K562 (cell line): ENCODE measurements around the gene FRRS1. TPM values are rescaled to one million over a fixed set of nuclear protein-coding genes. Genes with fewer than 3 reads are reported as not detected.

Source experiments
- ATAC-seq: fragments of 200-7000 bp; cut with Tn5 transposase; 3 replicates; pipeline ENCODE4 v1.9.1; 2020; ENCODE audit warnings: moderate library complexity
- BruUV-seq: library from RNA; stranded (reverse); fragments of 400-500 nt; replicated peaks from 2 replicates; lab custom pipeline; 2021; lab: Mats Ljungman, UMichigan
- CTCF ChIA-PET: fragments of 300-600 bp; formaldehyde crosslinking; extraction: SDS; loops from one replicate; lab custom pipeline; 2021; ENCODE audit warnings: low intra/inter-chr PET ratio; lab: Yijun Ruan, JAX
- POLR2A ChIA-PET: fragments of 300-600, 350-650 bp; sonication (Branson Sonifier 250); formaldehyde crosslinking; extraction: SDS; loops from one replicate; lab custom pipeline; 2021; ENCODE audit warnings: antibody characterized with exemption, inconsistent platforms; lab: Yijun Ruan, JAX
- DNase-seq, 4 experiments: peaks; one replicate each; pipeline versions ENCODE4 v3.0.0 to v3.0.0-alpha.2; 2011 to 2018; ENCODE audit warnings: low spot score in 3 of 4, mixed read lengths in 3 of 4; ENCODE audit errors: extremely low read depth in 1 of 4
- FAIRE-seq: peaks from 2 replicates; lab custom pipeline; 2011; peaks lifted over from hg19 to GRCh38; lab: Jason Lieb, UNC
- H2AFZ ChIP-seq: 2 replicates; pipeline ENCODE4 v1.6.0; 2011; ENCODE audit warnings: low read depth, low read length, control low read depth, inconsistent platforms
- H3K27ac ChIP-seq: fragments of 200-600 bp; 3 replicates; pipeline ENCODE4 v1.8.0; 2011; ENCODE audit warnings: low read depth, mild to moderate bottlenecking, control low read depth, inconsistent platforms, low read length, moderate library complexity, mixed read lengths; ENCODE audit errors: extremely low read depth
- H3K27me3 ChIP-seq, 2 experiments: fragments of 300-600 bp in 1 of 2; 2 replicates in 1 of 2; 3 replicates in 1 of 2; pipeline versions ENCODE4 v1.6.0 to v1.8.0; 2011; ENCODE audit warnings: inconsistent platforms in 2 of 2, low read length in 2 of 2, mild to moderate bottlenecking in 1 of 2, mixed read lengths in 1 of 2, moderate library complexity in 1 of 2; ENCODE audit not compliant: control insufficient read depth in 2 of 2, insufficient read depth in 2 of 2
- H3K36me3 ChIP-seq: fragments of 300-600 bp; 3 replicates; pipeline ENCODE4 v1.8.0; 2011; ENCODE audit warnings: mild to moderate bottlenecking, low read length, inconsistent platforms; ENCODE audit not compliant: control insufficient read depth, insufficient read depth
- H3K4me1 ChIP-seq, 2 experiments: fragments of 200-600 bp in 1 of 2; replicated peaks in 1 of 2; 2 replicates in 1 of 2; 3 replicates in 1 of 2; pipeline versions ENCODE4 v1.5.1 to v1.8.0; 2011; ENCODE audit warnings: inconsistent platforms in 2 of 2, low read length in 2 of 2, mild to moderate bottlenecking in 1 of 2, mixed read lengths in 1 of 2, moderate library complexity in 1 of 2; ENCODE audit not compliant: control insufficient read depth in 2 of 2, insufficient read depth in 2 of 2
- H3K4me2 ChIP-seq: 2 replicates; pipeline ENCODE4 v1.6.1; 2011; ENCODE audit warnings: low read length, control low read depth, inconsistent platforms, mixed read lengths; ENCODE audit not compliant: insufficient read depth
- H3K4me3 ChIP-seq: fragments of 200-600 bp; sonication (generic), shearing (Covaris generic); 2 replicates; pipeline ENCODE4 v1.5.1; 2016; ENCODE audit warnings: control low read depth, inconsistent platforms
- H3K79me2 ChIP-seq: fragments of 200-600 bp; 3 replicates; pipeline ENCODE4 v1.8.0; 2011; ENCODE audit warnings: low read length, inconsistent platforms; ENCODE audit not compliant: control insufficient read depth, insufficient read depth
- H3K9ac ChIP-seq, 2 experiments: 2 replicates each; pipeline versions ENCODE4 v1.6.0 to v1.6.1; 2011; ENCODE audit warnings: low read depth in 2 of 2, low read length in 2 of 2, control low read depth in 1 of 2, inconsistent platforms in 1 of 2, mild to moderate bottlenecking in 1 of 2, mixed read lengths in 1 of 2; ENCODE audit not compliant: insufficient read depth in 1 of 2
- H3K9me1 ChIP-seq: one replicate; pipeline ENCODE4 v1.6.0; 2011; ENCODE audit warnings: inconsistent platforms, mild to moderate bottlenecking, low read length, moderate library complexity; ENCODE audit not compliant: control insufficient read depth, insufficient read depth
- H3K9me3 ChIP-seq: replicated peaks from 2 replicates; pipeline ENCODE4 v1.5.1; 2011; ENCODE audit warnings: low read depth, low read length, inconsistent platforms; ENCODE audit not compliant: control insufficient read depth, insufficient read depth
- H4K20me1 ChIP-seq: replicated peaks from 2 replicates; pipeline ENCODE4 v1.6.1; 2011; ENCODE audit warnings: low read length, inconsistent platforms, mixed read lengths; ENCODE audit not compliant: control insufficient read depth, insufficient read depth
- BDP1 ChIP-seq: IDR thresholded peaks from 3 replicates; pipeline ENCODE4 v1.6.1; 2011; ENCODE audit not compliant: insufficient read length, insufficient read depth
- CBX2 ChIP-seq: fragments of 200-600 bp; sonication (generic); IDR thresholded peaks from one replicate; pipeline ENCODE4 v1.6.1; 2012; ENCODE audit warnings: mild to moderate bottlenecking, low read length, inconsistent platforms; ENCODE audit not compliant: insufficient read depth, poor library complexity, severe bottlenecking
- CLOCK ChIP-seq: fragments of 250-450 bp; sonication (Bioruptor Pico); IDR thresholded peaks from 2 replicates; pipeline ENCODE4 v1.4.0; 2020; ENCODE audit warnings: mild to moderate bottlenecking, moderate library complexity, borderline replicate concordance
- EP400 ChIP-seq: fragments of 450-650 bp; IDR thresholded peaks from 2 replicates; pipeline ENCODE4 v1.6.1; 2017; ENCODE audit warnings: antibody characterized with exemption, mild to moderate bottlenecking, moderate library complexity
- FOS ChIP-seq: IDR thresholded peaks from 3 replicates; pipeline ENCODE4 v1.6.1; 2011; ENCODE audit not compliant: insufficient read length; ENCODE audit errors: extremely low read depth
- HDAC3 ChIP-seq: fragments of 450-650 bp; IDR thresholded peaks from 2 replicates; pipeline ENCODE4 v1.6.1; 2018; ENCODE audit warnings: borderline replicate concordance, mild to moderate bottlenecking, moderate library complexity; ENCODE audit not compliant: partially characterized antibody
- HNRNPH1 ChIP-seq: fragments of 200-400 bp; formaldehyde crosslinking; optimal IDR thresholded peaks from 2 replicates; pipeline ENCODE3; 2017; ENCODE audit warnings: low read depth, mild to moderate bottlenecking, low read length, moderate library complexity
- NFE2 ChIP-seq: IDR thresholded peaks from 2 replicates; pipeline ENCODE4 v1.6.1; 2014; ENCODE audit warnings: antibody characterized with exemption, low read depth
- PTBP1 ChIP-seq: fragments of 200-400 bp; formaldehyde crosslinking; IDR thresholded peaks from 2 replicates; pipeline ENCODE4 v1.6.1; 2017; ENCODE audit warnings: low read depth, low read length
- PYGO2 ChIP-seq: fragments of 450-650 bp; IDR thresholded peaks from 2 replicates; pipeline ENCODE4 v1.6.1; 2016; ENCODE audit warnings: mild to moderate bottlenecking, missing genetic modification characterization, moderate library complexity, missing compliant biosample characterization
- RAD21 ChIP-seq, 2 experiments: fragments of 250-450 bp in 1 of 2; fragments of 450-650 bp in 1 of 2; sonication (Bioruptor Pico) in 1 of 2; formaldehyde crosslinking in 1 of 2; IDR thresholded peaks in 1 of 2; conservative IDR thresholded peaks in 1 of 2; 2 replicates each; pipeline versions ENCODE4 v1.4.0 to v1.8.0; 2020 to 2022; ENCODE audit warnings: mild to moderate bottlenecking in 2 of 2, moderate library complexity in 1 of 2
- ZBTB12 ChIP-seq: fragments of 250-450 bp; sonication (Bioruptor Pico); IDR thresholded peaks from 2 replicates; pipeline ENCODE4 v1.4.0; 2020
- ZFPM2 ChIP-seq: fragments of 250-450 bp; sonication (Bioruptor Pico); IDR thresholded peaks from 2 replicates; pipeline ENCODE4 v1.5.1; 2022; ENCODE audit warnings: mild to moderate bottlenecking
- ZFX ChIP-seq: sonication (generic); formaldehyde crosslinking; IDR thresholded peaks from 2 replicates; pipeline ENCODE4 v1.8.0; 2022; ENCODE audit warnings: mild to moderate bottlenecking, missing genetic modification reagents, moderate library complexity
- ZNF3 ChIP-seq: fragments of 250-450 bp; sonication (Bioruptor Pico); IDR thresholded peaks from 2 replicates; pipeline ENCODE4 v1.5.0; 2021; ENCODE audit warnings: mild to moderate bottlenecking, moderate library complexity
- in situ Hi-C: fragments of 300-500 bp; cut with MboI; formaldehyde crosslinking; loops from 4 replicates; pipeline ENCODE4 v1.15.0; 2018; ENCODE audit warnings: inconsistent platforms, mixed read lengths
- intact Hi-C: fragments of 100-400 bp; cut with micrococcal nuclease; formaldehyde crosslinking; loops from 2 replicates; pipeline ENCODE4 v1.14.2; 2022
- polyA plus RNA-seq, 8 experiments: library from polyadenylated mRNA; depleted of rRNA in 4 of 8; stranded (reverse) in 5 of 8; unstranded in 3 of 8; fragments of >200 nt; fragmentation: Nextera tagmentation in 2 of 8; fragmentation: Illumina TruSeq in 1 of 8; extraction: Ambion mirVana in 2 of 8; extraction: Trizol in 1 of 8; gene quantifications; 2 replicates each; pipeline versions ENCODE4 v1.2.1 to v1.2.3, GENCODE V29; 2011 to 2014; ENCODE audit warnings: inconsistent platforms in 1 of 8, missing spikeins in 1 of 8
- total RNA-seq, 7 experiments: library from RNA; depleted of rRNA in 6 of 7; stranded (reverse); fragments of >200 nt in 6 of 7; fragmentation: Illumina TruSeq in 2 of 7; extraction: Trizol in 2 of 7; gene quantifications; 2 replicates each; pipeline versions ENCODE4 v1.2.1 to v1.2.3, GENCODE V29; 2011 to 2021; ENCODE audit warnings: low replicate concordance in 1 of 7
- TF ChIP-seq, protein P1 (sequence below): fragments of 250-450 bp; sonication (Bioruptor Pico); IDR thresholded peaks from 2 replicates; pipeline ENCODE4 v1.4.0; 2020; ENCODE audit warnings: mild to moderate bottlenecking, moderate library complexity

FRRS1 gene
- total and polyA plus RNA-seq, 9 of the 15 experiments (the other 6 are each of a cell fraction or from before 2014, with no cell fraction given) = 0.87 to 54.0 (median 23.7) TPM

GRCh38 chr1:99675994-99676393 is 90.4 kb downstream of the FRRS1 start (continued):
- TF ChIP-seq RAD21 (CRISPR knock-in tag; conservative IDR thresholded peaks at IDR 0.05 in 1 of 2, IDR thresholded peaks at IDR 0.05 in 1 of 2) (no peak), FOS (no peak), CLOCK (CRISPR knock-in tag) (no peak), PTBP1 (no peak)

DNA sequence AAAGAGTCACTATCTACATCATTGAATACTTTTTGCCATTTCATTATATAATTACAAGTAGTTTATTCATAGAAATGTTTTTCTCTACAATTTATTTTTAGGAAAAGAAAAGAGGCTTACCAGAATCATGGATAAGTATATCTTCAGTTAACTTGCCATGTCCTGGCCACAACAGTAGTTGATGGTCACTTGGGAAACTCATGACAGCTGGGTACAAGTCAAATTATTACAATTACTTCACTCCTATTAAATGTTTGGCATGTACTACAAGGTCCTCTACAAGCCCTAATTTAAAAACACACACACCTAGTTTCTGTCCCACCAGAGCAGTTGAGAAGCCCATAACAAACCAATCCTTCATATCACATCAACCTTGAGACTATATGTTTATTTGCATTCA is 91.1 kb downstream of the FRRS1 start:
- POLR2A ChIA-PET = no interaction called here
- TF ChIP-seq NFE2 (no peak), HDAC3 (no peak), CBX2 (no peak), PYGO2 (tag) (no peak), ZFPM2 (CRISPR knock-in tag) (no peak), ZNF3 (CRISPR knock-in tag) (no peak), BDP1 (no peak), EP400 (no peak), ZFX (CRISPR knock-in tag) (no peak), HNRNPH1 (no peak), ZBTB12 (CRISPR knock-in tag) (no peak)
- TF ChIP-seq, protein P1, sequence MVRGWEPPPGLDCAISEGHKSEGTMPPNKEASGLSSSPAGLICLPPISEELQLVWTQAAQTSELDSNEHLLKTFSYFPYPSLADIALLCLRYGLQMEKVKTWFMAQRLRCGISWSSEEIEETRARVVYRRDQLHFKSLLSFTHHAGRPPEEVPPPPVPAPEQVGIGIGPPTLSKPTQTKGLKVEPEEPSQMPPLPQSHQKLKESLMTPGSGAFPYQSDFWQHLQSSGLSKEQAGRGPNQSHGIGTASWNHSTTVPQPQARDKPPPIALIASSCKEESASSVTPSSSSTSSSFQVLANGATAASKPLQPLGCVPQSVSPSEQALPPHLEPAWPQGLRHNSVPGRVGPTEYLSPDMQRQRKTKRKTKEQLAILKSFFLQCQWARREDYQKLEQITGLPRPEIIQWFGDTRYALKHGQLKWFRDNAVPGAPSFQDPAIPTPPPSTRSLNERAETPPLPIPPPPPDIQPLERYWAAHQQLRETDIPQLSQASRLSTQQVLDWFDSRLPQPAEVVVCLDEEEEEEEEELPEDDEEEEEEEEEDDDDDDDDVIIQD (CRISPR knock-in tag) = no peak
- FAIRE-seq (no peak), DNase-seq (no peak), ATAC-seq (no peak)
- no peaks in the 10 kb centered on the region for H3K4me1 ChIP-seq
- no peak overlapping the region for H3K9ac ChIP-seq
- in situ Hi-C loops (no loop called here), intact Hi-C loops (no loop called here)
- no peaks in the 10 kb centered on the region for H3K79me2 ChIP-seq
- H3K9me3 ChIP-seq = no peaks in the 10 kb centered on the region
- no peaks in the 10 kb centered on the region for H3K9me1 ChIP-seq
- H4K20me1 ChIP-seq = no peaks in the 10 kb centered on the region
- H3K27me3 ChIP-seq = no peaks in the 10 kb centered on the region
- no peaks in the 10 kb centered on the region for H3K36me3 ChIP-seq
- no peak overlapping the region for H2AFZ ChIP-seq
- H3K4me2 ChIP-seq = no peak overlapping the region
- CTCF ChIA-PET = no interaction called here
- H3K27ac ChIP-seq = no peak overlapping the region
- no peak overlapping the region for H3K4me3 ChIP-seq
- no TSS peak for BruUV-seq
